Activated CD8-positive, alpha-beta T cell treated with anti-CD3 and anti-CD28 coated beads for 36 hours (primary cell): ENCODE measurements around the gene EDAR. TPM values are rescaled to one million over a fixed set of nuclear protein-coding genes. Genes with fewer than 3 reads are reported as not detected.

Source experiments
- ATAC-seq: fragments of 200-7000 bp; cut with Tn5 transposase; one replicate; pipeline ENCODE4 v1.10.0; 2021; ENCODE audit warnings: mild to moderate bottlenecking, moderate library complexity
- CTCF ChIA-PET: fragments of 350-600 bp; sonication (Branson Sonifier 250); formaldehyde crosslinking; loops from one replicate; lab custom pipeline; 2021; ENCODE audit warnings: antibody characterized with exemption; lab: Charles Lee
- POLR2A ChIA-PET: fragments of 350-600 bp; sonication (Branson Sonifier 250); formaldehyde crosslinking; loops from one replicate; lab custom pipeline; 2021; ENCODE audit warnings: antibody characterized with exemption; lab: Charles Lee
- DNase-seq: peaks from one replicate; pipeline ENCODE4 v3.0.0-alpha.2; 2020
- H3K27ac Mint-ChIP-seq: one replicate; pipeline ENCODE4 v1.8.0; 2021; ENCODE audit warnings: mild to moderate bottlenecking, mixed read lengths
- H3K27me3 Mint-ChIP-seq: one replicate; pipeline ENCODE4 v1.8.0; 2021; ENCODE audit warnings: mixed read lengths
- H3K36me3 Mint-ChIP-seq: one replicate; pipeline ENCODE4 v1.8.0; 2021; ENCODE audit warnings: low read depth, mixed read lengths
- H3K4me1 Mint-ChIP-seq: one replicate; pipeline ENCODE4 v1.8.0; 2021; ENCODE audit warnings: low read depth, mixed read lengths
- H3K4me3 Mint-ChIP-seq: one replicate; pipeline ENCODE4 v1.8.0; 2021; ENCODE audit warnings: mild to moderate bottlenecking, moderate library complexity, mixed read lengths
- H3K9me3 Mint-ChIP-seq: one replicate; pipeline ENCODE4 v1.8.0; 2021; ENCODE audit warnings: mixed read lengths
- intact Hi-C: fragments of 100-400 bp; cut with micrococcal nuclease; formaldehyde crosslinking; loops from one replicate; pipeline ENCODE4 v1.10.0; 2022
- total RNA-seq, 2 experiments: library from RNA; stranded (reverse); gene quantifications; one replicate each; pipeline ENCODE4 v1.2.3, GENCODE V29; 2021
- TF ChIP-seq, protein P1 (sequence below): fragments of 200-600 bp; IDR thresholded peaks from one replicate; pipeline ENCODE4 v1.8.0; 2022; ENCODE audit warnings: antibody characterized with exemption, mild to moderate bottlenecking

Gene EDAR
- total RNA-seq, 2 experiments from 2014 or later, result 0.09 to 0.11 TPM

DNA sequence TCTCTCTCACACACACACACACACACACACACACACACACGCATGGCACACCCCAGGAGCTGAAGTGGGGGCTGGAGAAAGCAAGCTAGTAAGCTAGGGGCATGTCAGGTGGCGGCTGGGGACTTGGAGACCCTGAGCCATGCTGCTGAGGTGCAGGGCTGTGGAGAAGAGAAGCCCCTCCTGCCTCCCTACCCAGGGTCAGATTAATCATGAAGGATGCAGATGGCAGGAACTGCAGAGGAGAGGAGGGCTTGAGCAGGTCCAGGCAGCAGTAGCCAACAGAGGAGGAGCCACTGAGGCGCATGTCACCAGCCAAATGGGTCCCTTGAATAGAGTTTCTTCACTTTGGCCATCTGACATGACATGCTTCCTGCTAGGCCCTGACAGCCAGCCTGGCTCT, 9.6 kb downstream of the EDAR start:
- CTCF ChIA-PET, result interaction anchor here (1.6 kb wide), 1 partner anchor 9 kb away, joined by 4 read pairs; no protein-coding TSS in a partner anchor
- Mint-ChIP-seq H3K27me3 (no peaks in the 10 kb centered on the region), H3K36me3 (no peaks in the 10 kb centered on the region), H3K27ac (no peak overlapping the region), H3K4me3 (no peak overlapping the region), H3K9me3 (no peaks in the 10 kb centered on the region), H3K4me1 (peaks cover 26% of the 10 kb centered on the region)
- ATAC-seq (no peak), DNase-seq (no peak)
- intact Hi-C loops, result no loop called here
- TF ChIP-seq, protein P1, sequence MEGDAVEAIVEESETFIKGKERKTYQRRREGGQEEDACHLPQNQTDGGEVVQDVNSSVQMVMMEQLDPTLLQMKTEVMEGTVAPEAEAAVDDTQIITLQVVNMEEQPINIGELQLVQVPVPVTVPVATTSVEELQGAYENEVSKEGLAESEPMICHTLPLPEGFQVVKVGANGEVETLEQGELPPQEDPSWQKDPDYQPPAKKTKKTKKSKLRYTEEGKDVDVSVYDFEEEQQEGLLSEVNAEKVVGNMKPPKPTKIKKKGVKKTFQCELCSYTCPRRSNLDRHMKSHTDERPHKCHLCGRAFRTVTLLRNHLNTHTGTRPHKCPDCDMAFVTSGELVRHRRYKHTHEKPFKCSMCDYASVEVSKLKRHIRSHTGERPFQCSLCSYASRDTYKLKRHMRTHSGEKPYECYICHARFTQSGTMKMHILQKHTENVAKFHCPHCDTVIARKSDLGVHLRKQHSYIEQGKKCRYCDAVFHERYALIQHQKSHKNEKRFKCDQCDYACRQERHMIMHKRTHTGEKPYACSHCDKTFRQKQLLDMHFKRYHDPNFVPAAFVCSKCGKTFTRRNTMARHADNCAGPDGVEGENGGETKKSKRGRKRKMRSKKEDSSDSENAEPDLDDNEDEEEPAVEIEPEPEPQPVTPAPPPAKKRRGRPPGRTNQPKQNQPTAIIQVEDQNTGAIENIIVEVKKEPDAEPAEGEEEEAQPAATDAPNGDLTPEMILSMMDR, result no peak
- POLR2A ChIA-PET, result no interaction called here

DNA sequence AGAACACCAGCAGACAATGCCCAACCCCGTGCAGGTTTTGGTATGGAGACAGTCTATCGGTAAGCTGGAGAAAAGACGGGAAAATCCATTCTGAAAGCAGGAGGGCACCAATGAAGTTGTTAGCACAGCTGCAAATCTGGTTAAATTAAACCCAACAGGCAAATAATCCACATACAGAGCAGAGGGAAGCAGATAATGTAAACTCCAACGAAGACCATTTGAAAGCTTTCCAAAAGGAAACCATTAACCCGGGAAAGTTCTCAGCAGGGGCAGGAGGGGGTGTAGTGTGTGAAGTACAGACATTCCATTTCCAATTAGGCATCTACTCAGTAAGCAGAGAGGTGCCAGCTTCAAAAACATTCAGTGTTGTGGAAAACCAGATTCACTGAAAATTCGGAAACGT, 10.3 kb downstream of the EDAR start:
- no peak for ATAC-seq
- intact Hi-C loops, result no loop called here
- DNase-seq, result no peak
- Mint-ChIP-seq H3K27me3 (no peaks in the 10 kb centered on the region), H3K9me3 (no peaks in the 10 kb centered on the region), H3K27ac (no peak overlapping the region), H3K4me3 (no peak overlapping the region), H3K4me1 (peaks cover 26% of the 10 kb centered on the region), H3K36me3 (no peaks in the 10 kb centered on the region)
- TF ChIP-seq, protein P1, result no peak
- ChIA-PET CTCF (interaction anchor here (1.6 kb wide), 1 partner anchor 10 kb away, joined by 4 read pairs; no protein-coding TSS in a partner anchor), POLR2A (no interaction called here)

DNA sequence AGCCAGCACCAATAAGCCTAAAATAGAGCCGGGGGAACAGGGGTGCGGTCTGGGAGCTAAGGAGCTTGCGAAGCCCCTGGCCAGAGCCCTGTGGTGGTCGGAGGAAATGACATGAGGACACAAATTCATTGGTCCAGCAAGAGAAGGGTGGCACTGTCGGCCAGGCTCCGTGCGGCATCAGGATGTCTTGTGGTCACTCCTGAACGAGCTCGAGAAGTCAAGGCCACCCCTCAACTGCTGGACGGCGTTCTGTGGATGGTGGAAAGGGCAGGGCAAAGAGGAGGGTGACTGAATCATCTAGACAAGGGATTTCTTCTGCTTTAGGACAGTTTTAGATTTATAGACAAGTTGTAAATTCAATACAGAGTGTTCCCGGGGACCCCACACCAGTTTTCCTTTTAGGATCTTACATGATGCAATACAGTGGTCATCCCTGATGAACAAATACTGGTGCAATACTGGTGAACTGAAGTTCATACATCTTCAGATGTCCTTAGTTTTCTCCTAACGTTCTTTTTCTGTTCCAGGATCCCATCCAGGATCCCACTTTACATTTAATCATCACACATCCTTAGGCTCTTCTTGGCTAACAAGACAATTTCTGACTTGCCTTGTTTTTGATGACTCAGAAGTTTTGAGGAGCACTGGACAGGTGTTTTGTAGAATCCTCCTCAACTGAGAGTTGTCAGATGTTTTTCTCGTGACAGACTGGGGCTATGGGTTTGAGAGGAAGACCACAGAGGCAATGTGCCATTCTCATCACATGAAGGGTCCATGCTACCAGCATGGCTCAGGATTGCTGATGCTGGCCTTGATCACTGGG, 13.2 kb downstream of the EDAR start:
- no peak for DNase-seq
- CTCF ChIA-PET, result interaction anchor here (0.6 to 1.6 kb wide), 3 partner anchors 11 to 196 kb away, joined by 3 to 7 read pairs (median 5); no protein-coding TSS in a partner anchor
- no peak for ATAC-seq
- no peaks in the 10 kb centered on the region for H3K9me3 Mint-ChIP-seq
- H3K4me3 Mint-ChIP-seq, result no peak overlapping the region
- H3K27me3 Mint-ChIP-seq, result no peaks in the 10 kb centered on the region
- no peak overlapping the region for H3K27ac Mint-ChIP-seq
- intact Hi-C loops, result no loop called here
- peaks cover 17% of the 10 kb centered on the region for H3K4me1 Mint-ChIP-seq
- POLR2A ChIA-PET, result no interaction called here
- TF ChIP-seq, protein P1, result no peak
- no peaks in the 10 kb centered on the region for H3K36me3 Mint-ChIP-seq

DNA sequence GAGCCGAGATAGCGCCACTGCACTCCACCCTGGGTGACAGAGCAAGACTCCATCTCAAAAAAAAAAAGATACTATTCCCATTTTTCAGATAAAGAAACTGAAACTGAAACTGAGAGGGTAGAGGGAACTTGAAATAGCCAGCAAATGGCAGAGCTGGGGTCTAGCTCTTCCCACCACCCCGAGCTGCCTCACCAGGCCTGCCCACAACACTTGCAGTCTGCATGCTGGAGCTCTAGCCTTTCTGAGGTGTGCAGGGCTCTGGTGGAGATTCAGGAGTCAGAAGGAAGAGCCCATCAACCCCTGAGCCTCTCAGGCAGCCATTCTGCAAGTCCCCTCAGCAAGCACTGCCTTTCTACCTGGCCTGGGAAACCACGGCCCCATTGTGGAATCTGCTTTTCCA, 14.3 kb downstream of the EDAR start:
- Mint-ChIP-seq H3K4me1 (peaks cover 20% of the 10 kb centered on the region), H3K9me3 (no peaks in the 10 kb centered on the region), H3K27me3 (no peaks in the 10 kb centered on the region), H3K4me3 (no peak overlapping the region), H3K36me3 (no peaks in the 10 kb centered on the region), H3K27ac (no peak overlapping the region)
- intact Hi-C loops, result no loop called here
- ATAC-seq (peak; percentile 51), DNase-seq (no peak)
- POLR2A ChIA-PET, result no interaction called here
- CTCF ChIA-PET, result interaction anchor here (0.6 to 1.2 kb wide), 2 partner anchors 46 to 170 kb away, joined by 3 to 7 read pairs; no protein-coding TSS in a partner anchor
- TF ChIP-seq, protein P1, result no peak

DNA sequence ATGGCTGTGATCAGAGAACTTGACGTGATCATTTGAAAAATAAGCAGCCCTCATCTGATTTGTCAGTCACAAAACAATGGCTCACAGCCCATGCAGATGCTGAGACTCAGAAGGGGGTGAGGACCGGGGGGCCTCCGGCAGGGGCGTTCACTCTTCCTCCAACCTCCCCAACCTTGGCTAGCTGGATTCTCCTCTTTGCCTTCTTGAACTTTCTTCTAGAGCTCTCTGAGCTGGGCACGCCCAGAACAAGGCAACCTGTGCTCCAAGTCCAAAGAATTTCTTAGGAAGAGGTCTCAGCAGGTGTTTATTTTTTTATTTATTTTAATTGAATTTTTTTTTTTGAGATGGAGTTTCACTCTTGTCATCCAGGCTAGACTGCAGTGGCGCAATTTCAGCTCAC, 16.4 kb downstream of the EDAR start:
- H3K27ac Mint-ChIP-seq, result no peak overlapping the region
- H3K27me3 Mint-ChIP-seq, result no peaks in the 10 kb centered on the region
- H3K4me3 Mint-ChIP-seq, result no peak overlapping the region
- H3K9me3 Mint-ChIP-seq, result no peaks in the 10 kb centered on the region
- DNase-seq, result no peak
- TF ChIP-seq, protein P1, result no peak
- POLR2A ChIA-PET, result no interaction called here
- ATAC-seq, result no peak
- H3K36me3 Mint-ChIP-seq, result no peaks in the 10 kb centered on the region
- peaks cover 37% of the 10 kb centered on the region for H3K4me1 Mint-ChIP-seq
- intact Hi-C loops, result no loop called here
- CTCF ChIA-PET, result interaction anchor here (1.1 kb wide), 1 partner anchor 17 kb away, joined by 4 read pairs; the partner anchor contains the start of gene EDAR
